OCI-LY7 (cell line): ENCODE measurements around the gene NTPCR.

Experiments
- EZH2phosphoT487 ChIP-seq: fragments of 200-600 bp; sonication (generic); IDR thresholded peaks from 2 replicates; pipeline ENCODE4 v1.6.1; 2018; ENCODE audit warnings: low read depth, borderline replicate concordance, mild to moderate bottlenecking, mixed run types, antibody characterized with exemption, low read length, moderate library complexity, mixed read lengths
- TF ChIP-seq, protein P1 (sequence below): fragments of 200-600 bp; sonication (generic); conservative IDR thresholded peaks from 2 replicates; pipeline ENCODE4 v1.5.1; 2014; ENCODE audit warnings: mild to moderate bottlenecking, antibody characterized with exemption, low read length, moderate library complexity, mixed read lengths

DNA sequence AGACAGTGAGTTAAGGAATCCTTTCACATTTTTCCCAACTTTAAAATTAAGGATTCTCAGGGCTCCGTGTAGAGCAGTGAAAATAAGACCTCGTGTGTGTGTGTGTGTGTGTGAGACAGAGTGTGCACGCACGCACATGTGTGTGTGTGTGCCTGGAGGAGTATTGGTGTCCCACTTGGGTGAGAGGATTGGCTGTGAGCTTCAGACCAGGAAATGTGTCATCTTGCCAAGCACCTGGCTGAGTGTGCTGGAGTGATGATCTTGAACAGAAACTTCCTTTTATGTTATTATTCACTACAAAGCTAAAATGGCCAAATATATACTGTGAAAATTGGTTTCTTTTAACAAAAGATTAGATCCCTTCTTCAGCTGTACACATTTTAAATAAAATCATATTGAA is 35.2 kb upstream of the NTPCR start:
- TF ChIP-seq, protein P1, sequence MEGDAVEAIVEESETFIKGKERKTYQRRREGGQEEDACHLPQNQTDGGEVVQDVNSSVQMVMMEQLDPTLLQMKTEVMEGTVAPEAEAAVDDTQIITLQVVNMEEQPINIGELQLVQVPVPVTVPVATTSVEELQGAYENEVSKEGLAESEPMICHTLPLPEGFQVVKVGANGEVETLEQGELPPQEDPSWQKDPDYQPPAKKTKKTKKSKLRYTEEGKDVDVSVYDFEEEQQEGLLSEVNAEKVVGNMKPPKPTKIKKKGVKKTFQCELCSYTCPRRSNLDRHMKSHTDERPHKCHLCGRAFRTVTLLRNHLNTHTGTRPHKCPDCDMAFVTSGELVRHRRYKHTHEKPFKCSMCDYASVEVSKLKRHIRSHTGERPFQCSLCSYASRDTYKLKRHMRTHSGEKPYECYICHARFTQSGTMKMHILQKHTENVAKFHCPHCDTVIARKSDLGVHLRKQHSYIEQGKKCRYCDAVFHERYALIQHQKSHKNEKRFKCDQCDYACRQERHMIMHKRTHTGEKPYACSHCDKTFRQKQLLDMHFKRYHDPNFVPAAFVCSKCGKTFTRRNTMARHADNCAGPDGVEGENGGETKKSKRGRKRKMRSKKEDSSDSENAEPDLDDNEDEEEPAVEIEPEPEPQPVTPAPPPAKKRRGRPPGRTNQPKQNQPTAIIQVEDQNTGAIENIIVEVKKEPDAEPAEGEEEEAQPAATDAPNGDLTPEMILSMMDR = no peak
- TF ChIP-seq EZH2phosphoT487 = no peak
